Hepatocyte (in vitro differentiated cells): Measurements from ENCODE around the gene IL17REL. TPM values are rescaled to one million over a fixed set of nuclear protein-coding genes. Genes with fewer than 3 reads are reported as not detected.

ENCODE experiments used
- DNase-seq: peaks from one replicate; pipeline ENCODE4 v3.0.0-alpha.2; 2016; ENCODE audit warnings: low spot score
- H2AFZ ChIP-seq: fragments of 200-600 bp; sonication (generic); 2 replicates; pipeline ENCODE4 v1.6.0; 2016; ENCODE audit warnings: antibody characterized with exemption, mild to moderate bottlenecking
- H3K27ac ChIP-seq: fragments of 200-600 bp; sonication (generic); 2 replicates; pipeline ENCODE4 v1.5.1; 2016; ENCODE audit warnings: mild to moderate bottlenecking
- H3K27me3 ChIP-seq: fragments of 200-600 bp; sonication (generic); 2 replicates; pipeline ENCODE4 v1.6.1; 2016
- H3K36me3 ChIP-seq: fragments of 200-600 bp; sonication (generic); replicated peaks from 2 replicates; pipeline ENCODE4 v1.5.1; 2016; ENCODE audit warnings: low read depth; ENCODE audit not compliant: insufficient read depth
- H3K4me1 ChIP-seq: fragments of 200-600 bp; sonication (generic); 2 replicates; pipeline ENCODE4 v1.5.1; 2016; ENCODE audit warnings: mild to moderate bottlenecking, moderate library complexity; ENCODE audit not compliant: insufficient read depth
- H3K4me2 ChIP-seq: fragments of 200-600 bp; sonication (generic); 2 replicates; pipeline ENCODE4 v1.6.0; 2016
- H3K4me3 ChIP-seq: fragments of 200-600 bp; sonication (generic); 2 replicates; pipeline ENCODE4 v1.5.1; 2016; ENCODE audit warnings: mild to moderate bottlenecking
- H3K79me2 ChIP-seq: fragments of 200-600 bp; sonication (generic); 2 replicates; pipeline ENCODE4 v1.6.0; 2017; ENCODE audit warnings: mild to moderate bottlenecking
- H3K9me2 ChIP-seq: fragments of 200-600 bp; sonication (generic); replicated peaks from 2 replicates; pipeline ENCODE4 v1.6.0; 2017; ENCODE audit warnings: mild to moderate bottlenecking; ENCODE audit not compliant: insufficient read depth
- H3K9me3 ChIP-seq: fragments of 200-600 bp; sonication (generic); 2 replicates; pipeline ENCODE4 v1.5.1; 2016; ENCODE audit warnings: low read depth, mild to moderate bottlenecking
- H4K20me1 ChIP-seq: fragments of 200-600 bp; sonication (generic); 2 replicates; pipeline ENCODE4 v1.6.0; 2016; ENCODE audit warnings: mild to moderate bottlenecking; ENCODE audit not compliant: insufficient read depth, poor library complexity, severe bottlenecking
- CTCF ChIP-seq: fragments of 200-600 bp; sonication (generic); IDR thresholded peaks from 2 replicates; pipeline ENCODE4 v1.5.1; 2016; ENCODE audit warnings: antibody characterized with exemption, mild to moderate bottlenecking; ENCODE audit not compliant: poor library complexity
- EZH2 ChIP-seq: fragments of 200-600 bp; sonication (generic); IDR thresholded peaks from 2 replicates; pipeline ENCODE4 v1.6.1; 2016; ENCODE audit warnings: antibody characterized with exemption, mild to moderate bottlenecking, borderline replicate concordance
- EZH2phosphoT487 ChIP-seq: fragments of 200-600 bp; sonication (generic); IDR thresholded peaks from one replicate; pipeline ENCODE4 v1.6.1; 2018; ENCODE audit warnings: antibody characterized with exemption, mild to moderate bottlenecking, low read depth, moderate library complexity; ENCODE audit not compliant: unreplicated experiment, severe bottlenecking
- WGBS: methylation state at CpG from one replicate; pipeline ENCODE4 v1.1.6; 2016; ENCODE audit warnings: low lambda C conversion rate; ENCODE audit errors: missing lambda C conversion rate; 5-methylcytosine and 5-hydroxymethylcytosine counted together
- polyA plus RNA-seq: library from polyadenylated mRNA; unstranded; fragments of >200 nt; fragmentation: Nextera tagmentation; extraction: Ambion mirVana; gene quantifications from 2 replicates; pipeline ENCODE4 v1.2.1, GENCODE V29; 2016
- total RNA-seq: library from RNA; depleted of rRNA; stranded (reverse); fragments of >200 nt; gene quantifications from 2 replicates; pipeline ENCODE4 v1.2.3, GENCODE V29; 2014

IL17REL gene
- total and polyA plus RNA-seq, 2 experiments from 2014 or later: not detected

GRCh38 chr22:49975543-49976389, 36.8 kb downstream of the IL17REL start:
- no peak overlapping the region for H3K27ac ChIP-seq
- TF ChIP-seq EZH2phosphoT487 (no peak), CTCF (no peak), EZH2 (no peak)

GRCh38 chr22:49973018-49973961, 39.3 kb downstream of the IL17REL start:
- no peak overlapping the region for H2AFZ ChIP-seq
- no peaks in the 10 kb centered on the region for H3K27me3 ChIP-seq
- peak overlapping the region; percentile 75 for H3K4me2 ChIP-seq
- H3K4me1 ChIP-seq: peaks cover 17% of the 10 kb centered on the region
- H3K9me3 ChIP-seq: no peaks in the 10 kb centered on the region
- H3K9me2 ChIP-seq: no peaks in the 10 kb centered on the region
- H3K4me3 ChIP-seq: no peak overlapping the region
- H3K27ac ChIP-seq: no peak overlapping the region
- TF ChIP-seq EZH2: no peak
- no peak for TF ChIP-seq CTCF
- no peak for TF ChIP-seq EZH2phosphoT487
- H4K20me1 ChIP-seq: no peaks in the 10 kb centered on the region
- no peaks in the 10 kb centered on the region for H3K79me2 ChIP-seq
- WGBS: 95% methylated on average over 5 of the region's 5 CpGs
- DNase-seq: no peak
- no peaks in the 10 kb centered on the region for H3K36me3 ChIP-seq

More at GRCh38 chr22:49975543-49976389, 36.8 kb downstream of the IL17REL start:
- DNase-seq: no peak
- H3K9me3 ChIP-seq: no peaks in the 10 kb centered on the region
- 54% methylated on average over 10 of the region's 17 CpGs for WGBS
- no peaks in the 10 kb centered on the region for H3K27me3 ChIP-seq
- no peaks in the 10 kb centered on the region for H4K20me1 ChIP-seq
- H3K4me2 ChIP-seq: no peak overlapping the region
- no peak overlapping the region for H3K4me3 ChIP-seq
- peaks cover 11% of the 10 kb centered on the region for H3K4me1 ChIP-seq
- H3K36me3 ChIP-seq: no peaks in the 10 kb centered on the region
- H3K79me2 ChIP-seq: no peaks in the 10 kb centered on the region
- H3K9me2 ChIP-seq: no peaks in the 10 kb centered on the region
- H2AFZ ChIP-seq: no peak overlapping the region

- no peaks in the 10 kb centered on the region for H3K9me3 ChIP-seq
- H3K36me3 ChIP-seq: no peaks in the 10 kb centered on the region
- DNase-seq: peak; percentile 30
- no peak overlapping the region for H2AFZ ChIP-seq
- H3K4me2 ChIP-seq: peak overlapping the region; percentile 75
- H4K20me1 ChIP-seq: no peaks in the 10 kb centered on the region
- H3K4me3 ChIP-seq: no peak overlapping the region
- TF ChIP-seq EZH2phosphoT487 (no peak), EZH2 (no peak), CTCF (no peak)
- no peaks in the 10 kb centered on the region for H3K9me2 ChIP-seq
- 80% methylated on average over 10 of the region's 45 CpGs for WGBS
- H3K79me2 ChIP-seq: no peaks in the 10 kb centered on the region
- H3K27ac ChIP-seq: no peak overlapping the region
- peaks cover 22% of the 10 kb centered on the region for H3K4me1 ChIP-seq
- H3K27me3 ChIP-seq: no peaks in the 10 kb centered on the region
Observed at GRCh38 chr22:49972163-49973017, 40.2 kb downstream of the IL17REL start.
